ENCODE data around the gene GRID1.

The GRID1 gene

DNA sequence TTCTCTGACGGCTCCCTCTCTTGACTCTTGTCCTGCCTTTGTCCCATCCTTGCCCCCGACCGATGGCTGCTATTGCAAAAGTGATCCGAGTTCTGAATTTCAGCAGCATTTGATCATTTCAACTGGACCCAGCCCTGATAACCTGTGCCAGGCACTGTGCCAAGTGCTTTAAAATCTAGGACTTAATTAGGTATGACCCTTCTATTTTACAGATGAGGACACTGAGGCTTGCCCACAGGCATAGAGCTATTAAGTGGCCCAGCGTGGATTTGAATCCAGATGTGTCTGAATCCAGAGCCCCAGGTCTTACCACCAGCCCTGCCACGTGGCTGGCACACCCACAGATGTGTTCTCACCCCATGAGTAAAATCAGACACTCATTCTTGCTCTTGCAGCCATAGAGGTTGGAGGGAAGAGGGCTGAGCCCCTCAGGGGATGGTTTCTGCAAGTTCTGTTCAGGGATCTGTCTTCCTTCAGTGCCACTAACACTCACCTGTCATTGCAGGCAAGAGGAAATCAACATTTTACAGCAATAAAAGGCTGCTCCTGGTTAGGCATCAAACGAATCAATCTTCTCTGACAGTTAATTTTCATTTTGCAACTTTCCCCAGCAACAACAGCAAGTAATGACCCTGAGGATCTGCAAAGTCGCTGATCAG is 101.2 kb downstream of the GRID1 start:
- no peak for DNase-seq

DNA sequence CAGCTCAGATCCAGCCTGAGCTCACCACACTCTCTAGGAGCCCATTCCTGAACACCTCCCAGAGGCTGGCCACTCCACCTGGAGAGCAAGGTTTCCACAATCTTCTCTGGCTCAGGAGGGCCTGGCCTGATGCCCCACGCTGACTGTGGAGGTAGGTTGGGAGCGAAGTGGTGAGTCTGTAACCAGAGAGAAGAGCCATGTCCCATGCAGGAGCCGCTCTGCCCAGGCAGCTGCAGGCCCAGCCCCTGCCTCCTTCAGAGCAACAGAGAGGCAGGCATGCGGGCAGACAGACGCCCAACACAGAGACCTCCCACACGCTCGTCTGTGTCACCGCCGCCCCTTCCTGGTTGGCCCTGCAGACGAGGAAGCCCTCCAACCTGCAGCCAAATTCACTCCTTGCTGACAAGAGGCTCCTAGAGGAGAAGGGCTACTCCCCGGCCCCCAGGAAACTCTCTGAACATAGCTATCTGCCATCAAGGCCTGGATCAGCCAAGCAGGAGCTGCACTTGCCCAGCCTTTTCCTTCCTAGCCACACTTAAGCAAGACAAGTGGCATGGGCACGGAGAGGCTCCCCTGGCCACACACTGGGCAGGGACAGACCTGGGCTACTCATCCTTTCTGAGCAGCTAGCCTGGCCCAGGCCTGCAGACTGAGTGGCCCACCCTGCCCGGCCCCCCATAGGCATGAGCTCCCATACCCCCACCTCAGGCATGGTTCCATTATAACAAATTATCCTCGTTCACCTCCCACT is 101.9 kb downstream of the GRID1 start:
- no peak for DNase-seq

DNA sequence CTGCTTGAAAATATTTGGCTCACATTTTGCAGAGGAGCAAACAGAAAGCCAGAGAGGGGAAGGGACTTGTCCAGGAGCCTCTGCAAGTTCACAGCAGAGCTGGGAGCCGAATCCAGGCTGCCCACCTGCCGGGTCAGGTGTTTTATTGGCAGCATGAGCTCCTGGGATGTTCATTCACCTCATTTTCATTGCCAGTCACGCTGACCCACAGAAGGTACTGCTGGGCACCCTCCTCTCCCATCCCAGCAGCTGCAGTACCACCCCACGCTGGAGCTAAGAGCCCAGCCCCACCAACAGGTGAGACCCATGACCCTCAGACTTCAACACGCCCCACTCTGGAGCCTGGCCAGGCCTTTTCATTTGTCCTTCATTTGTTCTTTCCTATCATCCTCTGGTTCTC is 102.7 kb downstream of the GRID1 start:
- no peak for DNase-seq

- DNase-seq, result no peak
These were observed 103.4 kb downstream of the GRID1 start for GRCh38 chr10:86263209-86263608.

- DNase-seq, result no peak
These were observed 103.9 kb downstream of the GRID1 start for GRCh38 chr10:86262688-86263181.

GRCh38 chr10:86261941-86262687 is 104.5 kb downstream of the GRID1 start:
- no peak for DNase-seq

DNA sequence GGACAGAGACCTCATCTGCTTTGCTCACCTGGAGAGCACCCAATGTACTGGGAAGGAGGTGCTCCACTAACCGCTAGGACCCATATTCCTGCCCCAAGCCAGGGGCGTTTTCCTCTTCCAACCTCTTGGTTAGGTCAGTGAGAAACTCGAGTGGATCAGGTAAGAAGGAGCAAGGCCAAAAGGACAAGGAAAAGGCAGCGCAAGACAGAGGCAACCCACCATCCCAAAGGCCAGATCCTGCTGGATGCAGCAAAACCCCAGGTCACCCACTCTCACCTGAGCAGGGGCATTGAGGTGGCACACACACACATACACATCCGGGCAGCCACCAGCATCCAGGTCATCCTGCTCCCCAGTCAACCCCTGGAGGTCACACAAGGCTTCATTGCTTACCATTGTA is 105.1 kb downstream of the GRID1 start:
- no peak for DNase-seq

DNA sequence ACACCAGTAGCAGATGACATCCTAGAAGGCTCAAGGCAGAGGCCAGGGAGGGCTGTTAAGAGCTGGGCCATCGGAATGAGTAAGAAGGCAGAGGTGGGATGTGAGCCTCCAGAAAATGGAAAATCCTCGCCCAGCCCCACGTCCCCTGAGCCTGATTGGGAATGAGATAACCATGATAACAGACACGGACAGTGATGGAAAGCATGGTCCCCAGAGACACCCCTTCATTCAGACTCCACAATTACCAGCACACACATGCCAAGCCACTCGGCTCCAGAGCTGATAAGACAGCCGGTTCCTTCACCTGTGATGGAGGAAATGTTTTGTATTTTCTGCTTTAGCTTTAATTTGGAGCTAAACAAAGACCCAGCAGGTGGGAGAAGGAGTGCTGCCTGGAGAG is 106.0 kb downstream of the GRID1 start:
- DNase-seq, result no peak

GRCh38 chr10:86259901-86260562 is 106.6 kb downstream of the GRID1 start:
- DNase-seq, result no peak

DNA sequence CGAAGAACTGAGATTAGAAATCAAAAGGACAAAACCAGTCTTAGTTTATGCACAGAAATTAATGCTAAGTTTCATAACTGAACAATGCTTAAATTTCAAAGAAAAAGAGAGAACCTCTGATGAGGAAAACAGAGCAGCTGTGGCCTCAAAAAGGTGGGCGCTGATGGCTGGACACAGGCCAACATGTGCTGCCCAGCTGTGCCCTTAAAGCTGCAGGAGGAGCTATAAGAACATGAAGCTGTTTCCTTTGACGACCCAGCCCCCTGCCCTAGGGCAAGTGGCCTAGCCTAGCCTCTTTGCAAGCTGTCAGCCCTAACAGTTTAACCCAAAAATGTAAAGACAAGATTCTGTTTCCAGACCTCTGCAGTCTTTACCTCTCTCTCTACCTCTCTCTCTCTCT is 107.7 kb downstream of the GRID1 start:
- no peak for DNase-seq

DNA sequence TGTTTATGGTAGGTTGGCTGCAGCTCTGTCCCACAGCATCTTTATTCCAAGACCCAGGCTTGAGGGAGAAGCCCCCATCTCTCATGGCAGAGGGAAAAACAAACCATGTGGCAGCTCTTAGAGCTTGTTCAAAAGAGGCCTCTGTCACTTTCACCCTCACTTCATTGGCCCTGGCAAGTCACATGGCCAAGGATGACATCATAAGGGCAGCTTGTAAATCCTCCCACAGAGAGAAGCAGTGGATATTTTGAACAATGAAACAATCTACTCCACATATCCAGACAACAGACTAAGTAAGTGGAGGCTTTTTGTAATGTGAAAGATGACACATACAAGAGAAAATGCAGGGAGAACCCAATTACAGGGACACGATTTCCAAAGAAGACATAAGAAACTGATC is 108.1 kb downstream of the GRID1 start:
- DNase-seq, result no peak

- no peak for DNase-seq
These were observed 108.9 kb downstream of the GRID1 start for GRCh38 chr10:86257683-86258082.

DNA sequence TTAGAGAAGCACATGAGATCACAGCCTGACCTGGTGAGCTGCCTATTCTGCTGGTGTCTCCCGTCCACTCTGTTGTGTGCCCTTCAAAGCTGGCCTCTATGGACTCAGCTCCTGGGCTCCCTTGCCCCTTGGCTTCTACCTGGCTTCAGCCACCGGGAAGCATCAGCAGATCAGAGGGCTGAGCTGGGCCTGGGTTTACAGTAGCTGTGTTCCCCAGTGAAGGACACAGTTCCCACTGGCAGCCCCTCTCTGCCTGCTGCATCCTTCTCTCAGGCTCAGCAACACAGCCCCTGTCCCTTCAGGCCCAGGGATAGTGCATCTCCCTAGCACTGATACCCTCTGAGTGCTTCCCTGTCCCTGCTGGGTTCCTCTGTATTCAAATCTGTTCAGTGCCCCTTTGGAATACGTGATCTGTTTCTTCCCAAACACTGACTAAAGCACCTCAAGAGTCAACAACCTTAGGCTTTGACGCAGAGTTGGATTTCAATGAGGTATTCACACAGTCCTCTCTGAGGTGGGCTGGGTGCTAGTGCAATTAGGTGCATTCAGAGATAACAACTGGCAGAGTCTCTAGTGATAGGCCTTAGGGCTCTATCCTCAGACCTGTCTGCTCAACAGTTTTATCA is 109.8 kb downstream of the GRID1 start:
- no peak for DNase-seq

- no peak for DNase-seq
These were observed 111.0 kb downstream of the GRID1 start for GRCh38 chr10:86255405-86256251.

- no peak for DNase-seq
These were observed 111.9 kb downstream of the GRID1 start for GRCh38 chr10:86254526-86255174.

DNA sequence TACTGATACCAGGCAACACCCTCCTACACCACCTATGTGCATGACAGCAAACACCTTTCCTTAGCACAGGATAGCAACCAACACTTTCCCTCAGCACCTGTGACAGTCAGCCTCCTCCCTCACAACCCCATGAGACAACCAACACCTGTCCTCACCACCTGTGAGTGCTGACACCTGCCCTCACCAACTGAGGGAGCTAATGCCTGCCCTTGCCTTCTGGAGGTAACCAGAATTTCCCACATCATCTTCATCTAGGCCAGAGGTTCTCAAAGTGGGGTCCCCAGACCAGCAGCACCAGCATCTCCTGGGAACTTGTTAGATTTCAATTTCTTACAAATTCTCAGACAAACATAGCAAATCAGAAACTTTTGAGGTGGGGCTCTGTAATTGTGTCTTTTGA is 112.5 kb downstream of the GRID1 start:
- DNase-seq, result no peak

DNA sequence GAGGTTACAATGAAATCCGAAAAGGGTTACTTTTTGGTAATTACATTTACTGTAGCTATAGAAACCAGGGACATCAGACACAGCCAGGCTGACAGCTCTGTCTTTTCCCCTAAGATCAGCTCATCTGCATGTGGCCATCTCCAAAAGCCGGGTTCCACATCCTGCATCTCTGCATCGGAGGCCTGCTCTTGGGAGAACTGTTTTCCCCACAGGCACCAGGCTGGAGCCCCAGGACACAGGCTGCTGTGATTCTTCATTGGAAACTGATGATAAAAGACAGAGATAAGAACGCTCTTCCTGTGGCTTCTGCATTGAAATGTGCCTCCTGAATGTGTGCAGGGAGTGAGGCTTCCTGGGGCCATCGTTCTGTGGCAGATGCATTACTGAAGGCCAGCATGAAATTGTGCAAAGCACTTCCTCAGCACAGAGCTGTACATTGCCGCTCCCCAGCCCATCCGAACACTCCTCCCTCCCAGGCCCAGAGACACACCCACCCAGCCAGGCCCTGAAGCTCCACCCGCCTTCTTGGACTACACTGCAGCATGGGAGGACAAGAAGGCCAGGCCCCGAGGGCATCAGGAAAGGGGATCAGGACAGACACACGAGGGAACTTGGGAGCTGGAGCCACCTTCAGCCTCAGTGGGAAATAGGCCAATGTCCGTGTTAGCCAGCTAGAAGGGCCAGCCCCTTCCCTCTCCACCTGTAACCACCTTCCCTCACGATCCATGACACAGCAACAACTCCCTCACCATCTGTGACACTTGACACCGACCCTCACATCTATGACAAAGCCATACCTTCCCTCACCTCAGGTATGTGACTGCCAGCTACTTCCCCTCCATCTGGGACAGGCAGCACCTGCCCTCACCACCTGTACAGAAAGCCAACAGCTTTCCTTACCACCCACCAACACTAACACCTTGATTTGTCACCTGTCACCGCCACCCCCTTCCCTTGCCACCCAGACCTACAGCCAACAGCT is 113.2 kb downstream of the GRID1 start:
- DNase-seq, result no peak

- no peak for DNase-seq
These were observed 114.0 kb downstream of the GRID1 start for GRCh38 chr10:86252556-86252955.

GRCh38 chr10:86252079-86252478 is 114.5 kb downstream of the GRID1 start:
- DNase-seq, result no peak

- DNase-seq, result no peak
These were observed 115.2 kb downstream of the GRID1 start for GRCh38 chr10:86251426-86251825.

Data from stimulated activated naive CD4-positive, alpha-beta T cell (primary cell).